Measurements from ENCODE around the gene HOXA3. TPM values are rescaled to one million over a fixed set of nuclear protein-coding genes. Genes with fewer than 3 reads are reported as not detected.

HOXA3 gene
- total and polyA plus RNA-seq, 3 experiments from 2014 or later, result not detected

Other genes starting within 250 kb of the HOXA3 start
- gene HOXA1, start 56.6 kb downstream of the HOXA3 start, total RNA-seq, result under 1 TPM; 0.31 to 0.38 TPM
- 0.75 TPM for gene HOXA1, start 56.6 kb downstream of the HOXA3 start, polyA plus RNA-seq
- not detected for gene HOXA2, start 49.9 kb downstream of the HOXA3 start, total RNA-seq
- gene HOXA2, start 49.9 kb downstream of the HOXA3 start, polyA plus RNA-seq, result not detected
- under 1 TPM in 1 of 2 experiments, not detected in 1; 0.11 TPM for gene HOXA4, start 21.8 kb downstream of the HOXA3 start, total RNA-seq
- 0.20 TPM for gene HOXA4, start 21.8 kb downstream of the HOXA3 start, polyA plus RNA-seq
- gene HOXA5, start 8.9 kb downstream of the HOXA3 start, total RNA-seq, result not detected
- gene HOXA5, start 8.9 kb downstream of the HOXA3 start, polyA plus RNA-seq, result not detected
- gene HOXA6, start 4.8 kb downstream of the HOXA3 start, total RNA-seq, result not detected
- not detected for gene HOXA6, start 4.8 kb downstream of the HOXA3 start, polyA plus RNA-seq
- gene HOXA7, start 4.1 kb upstream of the HOXA3 start, total RNA-seq, result not detected
- not detected for gene HOXA7, start 4.1 kb upstream of the HOXA3 start, polyA plus RNA-seq
- not detected for gene HOXA9, start 13.0 kb upstream of the HOXA3 start, total RNA-seq
- not detected for gene HOXA9, start 13.0 kb upstream of the HOXA3 start, polyA plus RNA-seq
- not detected for gene HOXA10, start 21.7 kb upstream of the HOXA3 start, total RNA-seq
- gene HOXA10, start 21.7 kb upstream of the HOXA3 start, polyA plus RNA-seq, result 0.09 TPM
- not detected for gene HOXA11, start 32.6 kb upstream of the HOXA3 start, total RNA-seq
- gene HOXA11, start 32.6 kb upstream of the HOXA3 start, polyA plus RNA-seq, result not detected
- gene HOXA13, start 47.5 kb upstream of the HOXA3 start, total RNA-seq, result not detected
- not detected for gene HOXA13, start 47.5 kb upstream of the HOXA3 start, polyA plus RNA-seq
- not detected for gene EVX1, start 90.2 kb upstream of the HOXA3 start, total RNA-seq
- gene EVX1, start 90.2 kb upstream of the HOXA3 start, polyA plus RNA-seq, result not detected

All from CD8-positive, alpha-beta memory T cell (primary cell).